ENCODE measurements around the gene SIGLEC7.

SIGLEC7 gene

GRCh38 chr19:51119611-51120010 is 22.5 kb upstream of the SIGLEC7 start:
- DNase-seq: no peak

DNA sequence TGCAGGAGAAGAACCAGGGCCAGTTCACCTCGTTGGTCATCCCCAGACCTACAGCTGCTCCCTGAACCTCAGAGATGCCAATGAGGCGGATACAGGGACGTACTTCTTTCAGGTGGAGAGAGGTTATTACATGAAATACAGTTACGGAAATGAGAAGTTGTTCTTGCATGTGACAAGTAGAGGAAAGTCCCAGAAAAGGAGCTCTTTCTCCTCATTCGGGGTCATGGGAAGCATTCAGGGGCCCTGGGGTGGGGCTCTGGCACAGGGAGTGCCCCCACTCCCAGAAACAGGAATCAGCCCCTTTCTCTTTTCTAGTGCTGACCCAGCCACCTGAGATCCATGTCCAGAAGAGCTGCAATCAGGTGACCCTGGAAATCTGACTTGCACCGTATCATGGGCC is 21.9 kb upstream of the SIGLEC7 start:
- no peak for DNase-seq

DNA sequence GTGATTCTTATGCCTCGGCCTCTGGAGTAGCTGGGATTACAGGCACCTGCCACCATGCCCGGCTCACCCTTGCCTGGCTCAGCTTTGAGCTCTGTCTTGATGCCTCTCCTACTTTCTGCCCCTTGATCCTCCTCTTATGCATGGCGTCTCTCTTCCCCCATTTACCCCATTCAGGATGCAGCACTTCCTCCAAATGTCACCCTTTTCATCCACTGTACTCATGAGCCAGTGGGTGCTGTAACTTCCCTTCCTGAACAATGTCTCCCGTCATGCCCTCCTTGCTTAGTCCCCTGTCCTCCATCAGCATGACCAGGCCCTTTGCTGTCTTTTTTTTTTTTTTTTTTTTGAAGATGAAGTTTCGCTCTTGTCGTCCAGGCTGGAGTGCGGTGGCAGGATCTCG is 20.8 kb upstream of the SIGLEC7 start:
- no peak for DNase-seq

GRCh38 chr19:51122112-51122981 is 19.8 kb upstream of the SIGLEC7 start:
- DNase-seq: no peak

DNA sequence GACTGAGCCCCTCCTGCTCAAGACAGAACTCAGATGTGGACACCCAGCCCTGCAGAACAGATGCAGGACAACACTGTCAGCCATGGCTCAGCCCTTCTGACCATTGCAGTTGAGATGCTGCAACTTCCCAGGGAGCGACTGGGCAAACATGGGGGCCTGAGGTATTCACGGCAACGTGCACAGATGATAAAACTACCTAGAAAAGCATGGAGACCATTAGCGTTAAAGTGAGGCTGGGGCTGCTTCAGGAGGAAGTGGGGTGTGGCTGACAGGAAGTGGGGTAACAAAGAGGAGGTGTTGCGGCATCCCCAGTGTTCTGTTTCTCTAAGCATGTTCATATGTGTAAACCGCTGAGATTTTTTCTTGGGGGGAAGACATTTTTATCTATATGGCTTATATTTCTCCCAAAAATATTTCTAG is 18.7 kb upstream of the SIGLEC7 start:
- DNase-seq: no peak

- DNase-seq: no peak
Measured at GRCh38 chr19:51123802-51124201, 18.3 kb upstream of the SIGLEC7 start.

- DNase-seq: no peak
Measured at GRCh38 chr19:51124216-51124615, 17.9 kb upstream of the SIGLEC7 start.

DNA sequence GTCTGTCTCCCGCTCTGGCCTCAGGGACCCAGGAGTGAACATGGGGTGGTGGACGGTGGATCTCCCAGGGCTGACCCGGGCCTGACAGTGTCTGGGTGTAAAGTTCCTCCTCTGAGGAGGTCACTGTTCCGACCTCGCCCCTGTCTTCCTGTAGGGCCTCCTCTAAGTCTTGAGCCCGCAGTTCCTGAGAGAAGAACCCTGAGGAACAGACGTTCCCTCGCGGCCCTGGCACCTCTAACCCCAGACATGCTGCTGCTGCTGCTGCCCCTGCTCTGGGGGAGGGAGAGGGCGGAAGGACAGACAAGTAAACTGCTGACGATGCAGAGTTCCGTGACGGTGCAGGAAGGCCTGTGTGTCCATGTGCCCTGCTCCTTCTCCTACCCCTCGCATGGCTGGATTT is 17.4 kb upstream of the SIGLEC7 start, which contains the start of gene SIGLEC9:
Gene SIGLEC9 (plus strand): TSS at position 178 of the 400 bp plus-strand sequence. CDS start 69 bp downstream, at position 247.
- DNase-seq: no peak

DNA sequence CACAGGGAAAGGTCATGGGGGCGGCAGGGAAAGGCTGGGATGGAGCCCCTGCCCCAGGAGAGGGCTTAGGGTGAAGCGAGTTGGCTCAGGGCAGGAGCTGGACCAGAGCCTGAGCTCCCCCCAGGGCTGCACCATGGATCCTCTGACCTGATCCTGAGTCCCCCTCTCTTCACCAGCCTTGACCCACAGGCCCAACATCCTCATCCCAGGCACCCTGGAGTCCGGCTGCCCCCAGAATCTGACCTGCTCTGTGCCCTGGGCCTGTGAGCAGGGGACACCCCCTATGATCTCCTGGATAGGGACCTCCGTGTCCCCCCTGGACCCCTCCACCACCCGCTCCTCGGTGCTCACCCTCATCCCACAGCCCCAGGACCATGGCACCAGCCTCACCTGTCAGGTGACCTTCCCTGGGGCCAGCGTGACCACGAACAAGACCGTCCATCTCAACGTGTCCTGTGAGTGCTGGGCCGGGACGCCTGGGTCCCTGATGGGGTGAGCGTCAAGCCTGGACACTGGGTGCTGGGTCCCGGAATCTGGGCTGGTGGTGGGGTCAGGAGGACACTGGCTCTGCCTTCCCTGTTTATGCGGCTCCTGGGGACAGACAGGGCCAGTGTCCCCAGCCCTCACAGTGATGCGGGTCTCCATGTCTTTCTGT is 16.6 kb upstream of the SIGLEC7 start:
- DNase-seq: no peak

DNA sequence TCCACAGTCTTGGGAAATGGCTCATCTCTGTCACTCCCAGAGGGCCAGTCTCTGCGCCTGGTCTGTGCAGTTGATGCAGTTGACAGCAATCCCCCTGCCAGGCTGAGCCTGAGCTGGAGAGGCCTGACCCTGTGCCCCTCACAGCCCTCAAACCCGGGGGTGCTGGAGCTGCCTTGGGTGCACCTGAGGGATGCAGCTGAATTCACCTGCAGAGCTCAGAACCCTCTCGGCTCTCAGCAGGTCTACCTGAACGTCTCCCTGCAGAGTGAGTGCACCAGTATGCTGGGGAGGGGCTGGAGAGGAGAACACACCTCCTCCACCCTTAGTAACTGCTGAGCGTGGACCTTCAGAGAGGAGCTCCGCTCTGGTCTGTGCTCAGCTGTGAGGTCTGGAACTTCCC is 15.1 kb upstream of the SIGLEC7 start:
- DNase-seq: no peak

DNA sequence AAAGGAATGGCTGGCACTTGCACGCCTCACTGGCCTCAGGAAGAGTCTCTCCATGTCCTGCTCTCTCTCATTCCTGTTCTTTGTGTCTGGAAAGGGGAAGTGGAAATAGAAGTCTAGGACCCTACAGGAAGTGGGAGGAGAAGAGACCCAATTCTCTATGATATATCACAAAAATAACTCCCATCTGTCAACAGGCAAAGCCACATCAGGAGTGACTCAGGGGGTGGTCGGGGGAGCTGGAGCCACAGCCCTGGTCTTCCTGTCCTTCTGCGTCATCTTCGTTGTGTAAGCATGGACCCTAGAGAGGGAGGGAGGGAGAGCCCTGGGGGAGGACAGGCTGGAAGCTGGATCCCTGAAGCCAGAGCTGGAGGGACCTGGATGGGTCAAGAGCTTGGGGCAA is 14.3 kb upstream of the SIGLEC7 start:
- no peak for DNase-seq

DNA sequence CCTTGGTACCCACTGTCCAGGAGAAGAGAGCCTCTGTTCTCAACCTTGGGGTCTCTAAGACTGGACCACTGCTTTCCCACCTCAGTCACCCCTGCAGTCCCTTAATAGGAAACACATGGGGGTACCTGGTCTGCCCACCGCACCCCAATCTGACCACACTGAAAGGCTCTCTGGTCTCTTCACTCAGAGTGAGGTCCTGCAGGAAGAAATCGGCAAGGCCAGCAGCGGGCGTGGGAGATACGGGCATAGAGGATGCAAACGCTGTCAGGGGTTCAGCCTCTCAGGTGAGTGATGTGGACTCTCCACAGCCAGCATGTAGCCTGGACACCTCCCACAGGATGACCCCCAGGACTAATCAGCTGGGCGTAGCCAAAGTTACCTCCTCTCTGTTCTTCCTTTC is 13.9 kb upstream of the SIGLEC7 start:
- no peak for DNase-seq

DNA sequence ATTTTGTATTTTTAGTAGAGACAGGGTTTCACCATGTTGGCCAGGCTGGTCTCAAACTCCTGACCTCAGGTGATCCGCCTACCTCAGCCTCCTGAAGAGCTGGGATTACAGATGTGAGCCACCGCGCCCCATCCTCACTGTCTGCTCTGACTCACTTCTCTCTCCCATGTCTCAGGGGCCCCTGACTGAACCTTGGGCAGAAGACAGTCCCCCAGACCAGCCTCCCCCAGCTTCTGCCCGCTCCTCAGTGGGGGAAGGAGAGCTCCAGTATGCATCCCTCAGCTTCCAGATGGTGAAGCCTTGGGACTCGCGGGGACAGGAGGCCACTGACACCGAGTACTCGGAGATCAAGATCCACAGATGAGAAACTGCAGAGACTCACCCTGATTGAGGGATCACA is 12.4 kb upstream of the SIGLEC7 start:
- DNase-seq: no peak

DNA sequence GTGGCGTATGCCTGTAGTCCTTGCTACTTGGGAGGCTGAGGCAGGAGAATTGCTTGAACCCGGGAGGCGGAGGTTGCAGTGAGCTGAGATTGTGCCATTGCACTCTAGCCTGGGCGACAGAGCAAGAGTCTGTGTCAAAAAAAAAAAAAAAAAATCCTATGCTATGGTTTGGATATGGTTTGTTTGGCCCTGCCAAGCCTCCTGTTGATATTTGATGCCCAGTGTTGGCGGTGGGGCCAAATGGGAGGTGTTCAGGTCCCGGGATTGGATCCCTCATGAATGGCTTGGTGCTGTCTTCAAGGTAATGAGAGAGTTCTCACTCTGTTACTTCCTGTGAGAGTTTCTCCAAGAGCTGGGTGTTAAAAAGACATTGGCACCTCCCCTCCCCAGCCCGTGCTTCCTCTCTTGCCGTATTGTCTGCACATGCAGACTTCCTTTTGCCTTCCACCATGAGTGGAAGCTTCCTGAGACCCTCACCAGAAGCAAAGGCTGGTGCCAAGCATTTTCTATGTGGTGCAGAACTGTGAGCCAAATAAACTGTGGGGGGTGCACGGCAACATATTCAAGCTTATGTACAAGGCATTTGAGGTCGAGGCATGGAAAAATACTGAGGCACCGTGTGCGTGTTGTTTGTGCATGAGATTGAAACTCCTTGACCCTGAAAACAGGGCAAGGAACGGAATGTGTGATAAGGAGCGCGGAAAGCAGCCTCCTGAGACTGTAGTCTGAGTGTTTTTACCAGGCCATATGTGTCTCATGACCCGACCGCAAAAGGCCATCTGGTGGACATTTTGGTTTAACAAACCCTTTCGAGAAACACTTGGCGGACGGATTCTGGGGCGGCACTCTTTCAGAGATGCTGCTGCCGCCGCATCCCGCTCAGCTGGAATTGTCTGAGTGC is 10.1 kb upstream of the SIGLEC7 start:
- no peak for DNase-seq

GRCh38 chr19:51135004-51135403 is 7.1 kb upstream of the SIGLEC7 start:
- DNase-seq: no peak

- DNase-seq: no peak
Measured at GRCh38 chr19:51135986-51136762, 5.9 kb upstream of the SIGLEC7 start.

- no peak for DNase-seq
Measured at GRCh38 chr19:51136851-51137551, 5.1 kb upstream of the SIGLEC7 start.

GRCh38 chr19:51137792-51138425 is 4.2 kb upstream of the SIGLEC7 start:
- DNase-seq: no peak

- DNase-seq: no peak
Measured at GRCh38 chr19:51138549-51138979, 3.5 kb upstream of the SIGLEC7 start.

DNA sequence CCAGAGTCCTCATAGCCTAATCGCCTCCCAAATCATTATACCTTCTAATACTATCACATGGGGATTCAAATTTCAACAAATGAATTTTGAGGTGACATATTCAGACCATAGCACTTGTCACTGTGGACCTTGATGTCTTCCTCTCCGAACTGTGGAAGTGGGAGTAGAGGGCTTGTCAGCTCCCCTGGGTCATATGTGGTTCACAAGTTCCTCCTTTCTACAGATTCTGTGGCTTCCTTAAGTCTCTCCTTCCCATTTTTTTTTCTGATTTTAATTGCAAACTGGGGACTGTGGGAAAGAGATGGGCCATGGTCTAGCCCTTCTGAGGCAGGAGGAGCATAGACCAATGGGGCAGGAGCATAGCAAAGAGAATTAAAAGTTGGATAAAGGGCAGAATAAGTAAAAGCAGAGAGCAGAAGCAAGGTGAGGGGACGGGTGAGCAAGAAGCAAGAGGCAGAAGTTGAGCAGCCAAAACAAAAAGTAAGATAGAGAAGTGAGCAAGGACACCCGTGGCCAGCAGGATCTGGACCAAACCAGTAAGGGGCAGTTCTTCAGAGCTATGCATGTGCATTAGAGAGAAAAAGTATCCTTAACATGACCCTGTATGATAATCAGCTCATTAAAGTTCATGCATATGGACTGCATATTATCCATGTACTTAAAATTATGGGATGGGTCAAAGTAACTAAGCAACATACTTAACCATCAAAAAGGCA is 2.6 kb upstream of the SIGLEC7 start:
- DNase-seq: no peak

- no peak for DNase-seq
Measured at GRCh38 chr19:51140441-51140840, 1.7 kb upstream of the SIGLEC7 start.
